Inflammatory macrophage treated with lipopolysaccharide for 4 hours (primary cell): ENCODE results near the gene BCL2.

Source experiments
- DNase-seq: peaks from one replicate; pipeline ENCODE4 v3.0.0-alpha.2; 2020

BCL2 gene

GRCh38 chr18:63074981-63075404 lies 244.6 kb downstream of the BCL2 start:
- DNase-seq: peak; percentile 71

GRCh38 chr18:63073481-63073880 lies 246.1 kb downstream of the BCL2 start:
- no peak for DNase-seq
